ENCODE measurements around the gene PYDC2. TPM values are rescaled to one million over a fixed set of nuclear protein-coding genes. Genes with fewer than 3 reads are reported as not detected.
A peak's percentile ranks its signal among the peaks of the same experiment; 100 is the strongest.

PYDC2 gene
- polyA plus RNA-seq, 1 of the 3 experiments (the other 2 are of a cell fraction) = not detected

GRCh38 chr3:191424881-191425280 is 36.1 kb upstream of the PYDC2 start (continued):
- no peak for TF ChIP-seq NRF1 (IDR thresholded peaks at IDR 0.05; ENCODE audit: low read depth, low read length)
- TF ChIP-seq RAD21 (IDR thresholded peaks at IDR 0.05; ENCODE audit: low read length) = no peak
- no peak for TF ChIP-seq EZH2phosphoT487 (IDR thresholded peaks at IDR 0.05; ENCODE audit: borderline replicate concordance, low read depth)
- TF ChIP-seq YY1 (IDR thresholded peaks at IDR 0.05; ENCODE audit: low read depth) = no peak

DNA sequence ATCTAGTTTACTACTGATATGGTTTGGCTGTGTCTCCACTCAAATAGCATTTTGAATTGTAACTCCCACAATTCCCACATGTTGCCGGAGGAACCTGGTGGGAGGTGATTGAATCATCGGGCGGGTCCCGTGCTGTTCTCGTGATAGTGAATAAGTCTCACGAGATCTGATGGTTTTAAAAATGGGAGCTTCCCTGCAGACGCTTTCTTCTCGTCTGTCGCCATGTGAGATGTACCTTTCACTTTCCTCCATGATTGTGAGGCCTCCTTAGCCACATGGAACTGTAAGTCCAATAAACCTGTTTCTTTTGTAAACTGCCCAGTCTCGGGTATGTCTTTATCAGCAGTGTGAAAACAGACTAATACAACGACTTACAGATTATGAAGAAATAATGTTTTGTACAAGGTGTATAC is 35.6 kb upstream of the PYDC2 start:
- Histone ChIP-seq H3K36me3 (replicated peaks in 1 of 2; ENCODE audit: control insufficient read depth in 1 of 2, insufficient read depth in 2 of 2, low read length in 1 of 2) (no peaks in the 10 kb centered on the region), H3K27me3 (ENCODE audit: insufficient read depth) (no peaks in the 10 kb centered on the region), H3K27ac (ENCODE audit: low read depth in 2 of 2, low read length in 1 of 2) (no peak overlapping the region), H3F3A (replicated peaks; ENCODE audit: insufficient read depth) (no peaks in the 10 kb centered on the region), H2AFZ (ENCODE audit: low read depth) (peak overlapping the region; percentile 77; the same call in 1 of the 2 replicates), H3K9me2 (no peaks in the 10 kb centered on the region), H3K4me3 (ENCODE audit: low read depth in 2 of 2, low read length in 1 of 2) (peak overlapping the region; percentile 33 to 51), H4K20me1 (ENCODE audit: insufficient read depth) (no peaks in the 10 kb centered on the region), H3K79me2 (ENCODE audit: insufficient read depth) (0 out of 2 replicates have a peak, but pooled peaks cover 4% of the 10 kb centered on the region), H3K4me1 (ENCODE audit: control insufficient read depth in 1 of 2, insufficient read depth in 2 of 2, low read depth in 1 of 2, low read length in 1 of 2) (peaks cover 0 to 4% of the 10 kb centered on the region in 2 experiments; a peak in 1 of 4 replicates), H3K4me2 (peak overlapping the region; percentile 58), H3K9ac (peak overlapping the region; percentile 39; the same call in 1 of the 2 replicates), H3K9me3 (no peaks in the 10 kb centered on the region)
- ChIA-PET CTCF (interaction anchor here (1.6 kb wide), 1 partner anchor 9 kb away, joined by 3 read pairs; no protein-coding TSS in a partner anchor), POLR2A (interaction anchor here (1.0 kb wide), 1 partner anchor 74 kb away, joined by 3 read pairs; no protein-coding TSS in a partner anchor)
- TF ChIP-seq ZBTB33 (IDR thresholded peaks at IDR 0.05; ENCODE audit: borderline replicate concordance, low read depth) (peak; percentile 92), MAX (IDR thresholded peaks at IDR 0.05; ENCODE audit: low read depth) (peak; percentile 72), MXI1 (IDR thresholded peaks at IDR 0.05; ENCODE audit: low read depth, low read length) (0 out of 2 replicates have a peak, but pooled peaks have one; percentile 7), POLR2AphosphoS5 (IDR thresholded peaks at IDR 0.05; ENCODE audit: low read depth, low read length) (peak; percentile 70), NRF1 (IDR thresholded peaks at IDR 0.05; ENCODE audit: low read depth, low read length) (no peak), TEAD4 (IDR thresholded peaks at IDR 0.05; ENCODE audit: borderline replicate concordance, insufficient read depth) (no peak), TAF1 (IDR thresholded peaks at IDR 0.05; ENCODE audit: borderline replicate concordance, low read depth, low read length) (peak; percentile 73; the same call in 1 of the 2 replicates), YY1 (IDR thresholded peaks at IDR 0.05; ENCODE audit: low read depth) (peak; percentile 62), CHD2 (IDR thresholded peaks at IDR 0.05; ENCODE audit: low read length, partially characterized antibody) (peak; percentile 97)
- peak; percentile 9 for DNase-seq
- WGBS (ENCODE audit: low lambda C conversion rate) = 34% methylated on average over 10 of the region's 11 CpGs

DNA sequence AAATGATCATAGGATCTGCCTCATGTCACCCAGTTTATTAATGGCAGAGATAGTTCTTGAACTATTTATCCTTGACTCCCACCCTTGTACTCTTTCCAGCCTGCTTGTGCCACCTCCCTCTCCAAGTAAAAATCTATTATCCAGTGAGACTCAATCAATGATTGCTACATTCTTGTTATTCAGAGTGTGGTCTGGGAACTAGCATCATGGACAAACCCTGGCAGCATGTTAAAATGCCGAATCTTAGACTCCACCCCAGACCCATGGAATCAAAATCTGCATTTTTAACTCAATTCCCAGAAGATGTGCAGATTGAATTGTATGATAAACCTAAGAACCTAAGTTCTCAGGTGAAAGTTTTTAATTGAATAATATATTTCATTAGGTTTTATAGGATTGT is 34.7 kb upstream of the PYDC2 start:
- Histone ChIP-seq H3K27ac (ENCODE audit: low read depth in 2 of 2, low read length in 1 of 2) (no peak overlapping the region), H2AFZ (ENCODE audit: low read depth) (peak overlapping the region; percentile 77; the same call in 1 of the 2 replicates), H4K20me1 (ENCODE audit: insufficient read depth) (no peaks in the 10 kb centered on the region), H3K9ac (no peak overlapping the region), H3K9me2 (no peaks in the 10 kb centered on the region), H3F3A (replicated peaks; ENCODE audit: insufficient read depth) (no peaks in the 10 kb centered on the region), H3K79me2 (ENCODE audit: insufficient read depth) (0 out of 2 replicates have a peak, but pooled peaks cover 4% of the 10 kb centered on the region), H3K4me2 (peak overlapping the region; percentile 58), H3K4me3 (ENCODE audit: low read depth in 2 of 2, low read length in 1 of 2) (peak overlapping the region; percentile 33 to 51), H3K4me1 (ENCODE audit: control insufficient read depth in 1 of 2, insufficient read depth in 2 of 2, low read depth in 1 of 2, low read length in 1 of 2) (peaks cover 0 to 4% of the 10 kb centered on the region in 2 experiments; a peak in 1 of 4 replicates), H3K36me3 (replicated peaks in 1 of 2; ENCODE audit: control insufficient read depth in 1 of 2, insufficient read depth in 2 of 2, low read length in 1 of 2) (no peaks in the 10 kb centered on the region), H3K9me3 (no peaks in the 10 kb centered on the region), H3K27me3 (ENCODE audit: insufficient read depth) (no peaks in the 10 kb centered on the region)
- WGBS (ENCODE audit: low lambda C conversion rate) = 0% methylated on average over 1 of the region's 1 CpG
- ChIA-PET CTCF (no interaction called here), POLR2A (no interaction called here)
- DNase-seq = no peak
- TF ChIP-seq FOSL2 (IDR thresholded peaks at IDR 0.05; ENCODE audit: borderline replicate concordance, low read depth) (no peak), GABPA (IDR thresholded peaks at IDR 0.05; ENCODE audit: low read depth) (no peak), SMC3 (IDR thresholded peaks at IDR 0.05; ENCODE audit: low read depth, low read length) (no peak)
- TF ChIP-seq, protein P1, sequence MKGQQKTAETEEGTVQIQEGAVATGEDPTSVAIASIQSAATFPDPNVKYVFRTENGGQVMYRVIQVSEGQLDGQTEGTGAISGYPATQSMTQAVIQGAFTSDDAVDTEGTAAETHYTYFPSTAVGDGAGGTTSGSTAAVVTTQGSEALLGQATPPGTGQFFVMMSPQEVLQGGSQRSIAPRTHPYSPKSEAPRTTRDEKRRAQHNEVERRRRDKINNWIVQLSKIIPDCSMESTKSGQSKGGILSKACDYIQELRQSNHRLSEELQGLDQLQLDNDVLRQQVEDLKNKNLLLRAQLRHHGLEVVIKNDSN (IDR thresholded peaks at IDR 0.05; ENCODE audit: borderline replicate concordance, low read depth) = no peak
